GM12892 (cell line): ENCODE results near the gene CORIN.

Source experiments
- POLR2AphosphoS5 ChIP-seq: IDR thresholded peaks from 2 replicates; pipeline ENCODE4 v1.6.1; 2011; ENCODE audit warnings: low read depth, low read length, control low read depth
- TAF1 ChIP-seq: IDR thresholded peaks from 2 replicates; pipeline ENCODE4 v1.6.1; 2011; ENCODE audit warnings: low read depth, mild to moderate bottlenecking, control low read depth, low read length, borderline replicate concordance

- TF ChIP-seq TAF1 (no peak), POLR2AphosphoS5 (no peak)
Measured at GRCh38 chr4:47560682-47561081, 277.2 kb downstream of the CORIN start.
